Erythroblast (primary cell): ENCODE measurements around the gene PRKAR1A.

ENCODE experiments used
- GATA1 ChIP-seq: IDR thresholded peaks from 2 replicates; pipeline ENCODE4 v1.6.1; 2011; ENCODE audit warnings: low read depth, mild to moderate bottlenecking, control low read depth, low read length, moderate library complexity
- POLR2A ChIP-seq: IDR thresholded peaks from 2 replicates; pipeline ENCODE4 v1.6.1; 2011; ENCODE audit warnings: mild to moderate bottlenecking, low read length

GRCh38 chr17:68470961-68471360, 41.3 kb upstream of the PRKAR1A start:
- TF ChIP-seq GATA1 (no peak), POLR2A (no peak)
